Activated CD4-positive, CD25-positive, alpha-beta regulatory T cell treated with anti-CD3 and anti-CD28 coated beads, Interleukin-2, amount 50 U/mL, for 72 hours (primary cell): ENCODE data around the gene LCE1F.

Experiments used
- DNase-seq: peaks from one replicate; pipeline ENCODE4 v3.0.0; 2021

The LCE1F gene

GRCh38 chr1:152777510-152778137, 2.7 kb downstream of the LCE1F start:
- no peak for DNase-seq

- no peak for DNase-seq
Measured at GRCh38 chr1:152783095-152783494, 8.2 kb downstream of the LCE1F start.

- no peak for DNase-seq
Measured at GRCh38 chr1:152786077-152786476, 11.1 kb downstream of the LCE1F start, which contains the start of gene LCE1E. TSS of gene LCE1E (plus strand) at chr1:152786257. CDS start at chr1:152787300, 1,043 bp downstream.

- no peak for DNase-seq
Measured at GRCh38 chr1:152795686-152796085, 20.7 kb downstream of the LCE1F start.

- DNase-seq = no peak
Measured at GRCh38 chr1:152796421-152796820, 21.5 kb downstream of the LCE1F start, which contains the start of gene LCE1D. TSS of gene LCE1D (plus strand) at chr1:152796721. CDS start at chr1:152797795, 1,074 bp downstream.

GRCh38 chr1:152801333-152801732, 26.4 kb downstream of the LCE1F start:
- DNase-seq = no peak

- no peak for DNase-seq
Measured at GRCh38 chr1:152806576-152806975, 31.6 kb downstream of the LCE1F start, which contains the start of gene LCE1C. TSS of gene LCE1C (minus strand) at chr1:152806651. CDS start at chr1:152805478, 1,173 bp downstream.

GRCh38 chr1:152811050-152811449, 36.1 kb downstream of the LCE1F start:
- DNase-seq = no peak

GRCh38 chr1:152811671-152812070, 36.7 kb downstream of the LCE1F start, which contains the start of gene LCE1B:
TSS of gene LCE1B (plus strand) at chr1:152811971. CDS start at chr1:152812447, 476 bp downstream.
- DNase-seq = no peak

- DNase-seq = no peak
Measured at GRCh38 chr1:152817309-152817708, 42.4 kb downstream of the LCE1F start.

GRCh38 chr1:152823294-152823693, 48.4 kb downstream of the LCE1F start:
- DNase-seq = no peak

GRCh38 chr1:152824964-152825363, 50.0 kb downstream of the LCE1F start:
- DNase-seq = no peak
